GM21515 (cell line): Measurements from ENCODE around the gene FOXP1.
A peak's percentile ranks its signal among the peaks of the same experiment; 100 is the strongest.

Experiments used
- ATAC-seq: cut with Tn5 transposase; IDR thresholded peaks from one replicate; pipeline ENCODE4 v1.9.1; 2021; ENCODE audit not compliant: unreplicated experiment

FOXP1 gene

GRCh38 chr3:71095511-71096291 lies 487.8 kb downstream of the FOXP1 start:
- no peak for ATAC-seq

GRCh38 chr3:71094658-71095209 lies 488.8 kb downstream of the FOXP1 start:
- no peak for ATAC-seq

GRCh38 chr3:71092665-71093064 lies 490.9 kb downstream of the FOXP1 start:
- ATAC-seq = no peak

GRCh38 chr3:71090207-71090606 lies 493.3 kb downstream of the FOXP1 start:
- no peak for ATAC-seq

- ATAC-seq = no peak
Observed at GRCh38 chr3:71089271-71089847, 494.2 kb downstream of the FOXP1 start.

GRCh38 chr3:71088742-71089141 lies 494.8 kb downstream of the FOXP1 start:
- ATAC-seq = no peak

GRCh38 chr3:71088019-71088708 lies 495.4 kb downstream of the FOXP1 start:
- ATAC-seq = no peak

GRCh38 chr3:71087143-71088018 lies 496.1 kb downstream of the FOXP1 start:
- ATAC-seq = peak; percentile 91

- no peak for ATAC-seq
Observed at GRCh38 chr3:71086777-71087142, 496.8 kb downstream of the FOXP1 start.

- ATAC-seq = no peak
Observed at GRCh38 chr3:71083726-71084131, 499.8 kb downstream of the FOXP1 start.

GRCh38 chr3:71082833-71083232 lies 500.7 kb downstream of the FOXP1 start:
- no peak for ATAC-seq

GRCh38 chr3:71080517-71081083 lies 502.9 kb downstream of the FOXP1 start:
- no peak for ATAC-seq

- no peak for ATAC-seq
Observed at GRCh38 chr3:71078723-71079525, 504.6 kb downstream of the FOXP1 start.

- ATAC-seq = no peak
Observed at GRCh38 chr3:71078199-71078598, 505.3 kb downstream of the FOXP1 start.

- no peak for ATAC-seq
Observed at GRCh38 chr3:71077070-71077469, 506.5 kb downstream of the FOXP1 start.

- ATAC-seq = no peak
Observed at GRCh38 chr3:71076361-71077002, 507.0 kb downstream of the FOXP1 start.

- ATAC-seq = no peak
Observed at GRCh38 chr3:71075494-71075893, 508.0 kb downstream of the FOXP1 start.

- ATAC-seq = no peak
Observed at GRCh38 chr3:71074423-71074822, 509.1 kb downstream of the FOXP1 start.

GRCh38 chr3:71072986-71073385 lies 510.5 kb downstream of the FOXP1 start:
- no peak for ATAC-seq
